Heart left ventricle (tissue), 16 donors: ENCODE results near the gene FNTB. TPM values are rescaled to one million over a fixed set of nuclear protein-coding genes. Genes with fewer than 3 reads are reported as not detected.

Source experiments
- ATAC-seq, 4 donors: fragments of 200-7000 bp; cut with Tn5 transposase; one replicate each; pipeline ENCODE4 v1.9.1; 2020 to 2022; ENCODE audit warnings: moderate library complexity in 4 of 4, mild to moderate bottlenecking in 3 of 4, moderate number of reproducible peaks in 1 of 4
- DNase-seq, 5 donors: peaks; one replicate each; pipeline ENCODE4 v3.0.0-alpha.2; 2020
- H3K27ac ChIP-seq, 12 donors: fragments of 200-600 bp; sonication (generic) in 4 of 12; one replicate each; pipeline versions ENCODE4 v1.5.0 to v1.8.0; 2016 to 2022; ENCODE audit warnings: mild to moderate bottlenecking in 2 of 12
- H3K27me3 ChIP-seq, 9 donors: fragments of 200-600 bp; sonication (generic) in 2 of 9; one replicate each; pipeline versions ENCODE4 v1.5.1 to v1.8.0; 2016 to 2022; ENCODE audit warnings: mild to moderate bottlenecking in 3 of 9
- H3K36me3 ChIP-seq, 9 donors: fragments of 200-600 bp; sonication (generic) in 2 of 9; one replicate each; pipeline versions ENCODE4 v1.5.0 to v1.8.0; 2018 to 2022; ENCODE audit warnings: mild to moderate bottlenecking in 2 of 9
- H3K4me1 ChIP-seq, 12 donors: fragments of 200-600 bp; sonication (generic) in 4 of 12; one replicate each; pipeline versions ENCODE4 v1.5.0 to v1.8.0; 2016 to 2022; ENCODE audit warnings: mild to moderate bottlenecking in 3 of 12
- H3K4me3 ChIP-seq, 12 donors: fragments of 200-600 bp; sonication (generic) in 4 of 12; one replicate each; pipeline versions ENCODE4 v1.5.0 to v1.8.0; 2017 to 2022; ENCODE audit warnings: mild to moderate bottlenecking in 9 of 12, moderate library complexity in 4 of 12
- H3K9me3 ChIP-seq, 12 donors: fragments of 200-600 bp; sonication (generic) in 4 of 12; one replicate each; pipeline versions ENCODE4 v1.5.0 to v1.8.0; 2016 to 2022; ENCODE audit warnings: mild to moderate bottlenecking in 1 of 12
- POLR2A ChIP-seq, 2 donors: fragments of 450-650 bp; IDR thresholded peaks; one replicate each; pipeline ENCODE4 v1.6.1; 2017; ENCODE audit warnings: antibody characterized with exemption in 2 of 2, mild to moderate bottlenecking in 2 of 2, moderate library complexity in 2 of 2
- WGBS, 4 donors: extraction: QIAGEN DNeasy Blood & Tissue Kit in 2 of 4; methylation state at CpG; one replicate each; pipeline versions ENCODE4 v1.1.5 to v1.1.7; 2013 to 2018; 5-methylcytosine and 5-hydroxymethylcytosine counted together
- intact Hi-C, 10 donors: fragments of 100-400 bp; cut with DNase I; formaldehyde crosslinking; loops; one replicate each; pipeline versions ENCODE4 v1.11.1 to v1.14.2; 2022
- polyA plus RNA-seq, 2 donors: library from polyadenylated mRNA; stranded (reverse); fragments of 200-250 nt; gene quantifications; one replicate each; pipeline ENCODE4 v1.2.3, GENCODE V29; 2013
- total RNA-seq, 9 donors: library from RNA; depleted of rRNA in 2 of 9; stranded (reverse); fragments of >200 nt in 2 of 9; fragmentation: NEBNext Ultra II Directional in 3 of 9; extraction: Animal tissue kit (Norgen Biotek cat#: 25700) in 3 of 9; gene quantifications; one replicate each; pipeline versions ENCODE4 v1.1.0 to v1.2.4, GENCODE V29; 2016 to 2023
- TF ChIP-seq, protein P1 (sequence below), 12 donors: fragments of 200-600 bp; sonication (generic) in 4 of 12; IDR thresholded peaks; one replicate each; pipeline versions ENCODE4 v1.5.0 to v1.8.0; 2018 to 2022; ENCODE audit warnings: antibody characterized with exemption in 12 of 12, mild to moderate bottlenecking in 5 of 12
- donor health status: ischemic (EF 13 %, LVEDD 7.1; RV severe dilation, severe dysfunction).
- donor health status: healthy with polysubstance abuse.
- donor health status: DM: no; HTN: yes; CAD: no.
- donor health status: DM: no; HTN: no; CAD: no.
- donor health status: ischemic (EF 25% LVEDD 6.9; RV normal size, moderate dysfunction).
- donor health status: ischemic (EF 25% LVEDD 5.7; RV mildly dilated, moderate dysfunction).
- donor health status: healthy.
- donor health status: DM: yes; HTN: yes; CAD: no.
- donor health status: ischemic (EF 35%, LVEDD 5.7; RV mildly dilated, moderate dysfunction).
- donor health status: nonischemic (EF 11% LVEDD 7.7; RV severe dilation, severe dysfunction).
- donor health status: DM: yes; HTN: yes; CAD: no.
- donor health status: PGD.
- donor health status: ischemic (EF 29% LVEDD 5.4; RV normal size, mild dysfunction).
- donor health status: nonischemic (EF 23%, LVEDD 6.1; RV moderate dilation, normal function).

Gene FNTB
- total and polyA plus RNA-seq, 11 donors, result 10.5 to 22.5 (median 16.7) TPM

DNA sequence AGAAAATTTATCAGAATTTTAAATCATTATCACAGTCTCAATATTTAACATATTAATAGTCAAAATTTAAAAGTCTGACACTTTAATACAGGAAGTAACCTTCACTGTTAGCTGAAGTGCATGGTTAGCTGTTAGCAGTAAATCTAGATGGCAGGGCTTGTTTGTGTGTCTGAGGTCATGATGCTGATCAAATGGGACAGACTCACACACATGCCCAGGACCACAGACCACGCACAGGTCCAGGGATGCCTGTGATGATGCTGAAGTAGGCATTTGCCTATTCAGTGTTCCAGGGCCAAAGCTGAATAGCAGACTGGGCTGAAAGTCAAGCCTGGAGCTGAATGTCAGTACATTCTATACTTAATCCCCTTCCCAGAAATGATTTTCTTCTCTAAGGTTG lies 20.5 kb downstream of the FNTB start:
- TF ChIP-seq POLR2A (IDR thresholded peaks at IDR 0.05), result no peak
- TF ChIP-seq, protein P1, sequence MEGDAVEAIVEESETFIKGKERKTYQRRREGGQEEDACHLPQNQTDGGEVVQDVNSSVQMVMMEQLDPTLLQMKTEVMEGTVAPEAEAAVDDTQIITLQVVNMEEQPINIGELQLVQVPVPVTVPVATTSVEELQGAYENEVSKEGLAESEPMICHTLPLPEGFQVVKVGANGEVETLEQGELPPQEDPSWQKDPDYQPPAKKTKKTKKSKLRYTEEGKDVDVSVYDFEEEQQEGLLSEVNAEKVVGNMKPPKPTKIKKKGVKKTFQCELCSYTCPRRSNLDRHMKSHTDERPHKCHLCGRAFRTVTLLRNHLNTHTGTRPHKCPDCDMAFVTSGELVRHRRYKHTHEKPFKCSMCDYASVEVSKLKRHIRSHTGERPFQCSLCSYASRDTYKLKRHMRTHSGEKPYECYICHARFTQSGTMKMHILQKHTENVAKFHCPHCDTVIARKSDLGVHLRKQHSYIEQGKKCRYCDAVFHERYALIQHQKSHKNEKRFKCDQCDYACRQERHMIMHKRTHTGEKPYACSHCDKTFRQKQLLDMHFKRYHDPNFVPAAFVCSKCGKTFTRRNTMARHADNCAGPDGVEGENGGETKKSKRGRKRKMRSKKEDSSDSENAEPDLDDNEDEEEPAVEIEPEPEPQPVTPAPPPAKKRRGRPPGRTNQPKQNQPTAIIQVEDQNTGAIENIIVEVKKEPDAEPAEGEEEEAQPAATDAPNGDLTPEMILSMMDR (IDR thresholded peaks at IDR 0.05), result no peak
- no peak overlapping the region for H3K27ac ChIP-seq
- H3K27me3 ChIP-seq, result no peaks in the 10 kb centered on the region
- H3K9me3 ChIP-seq, result no peaks in the 10 kb centered on the region
- ATAC-seq (no peak), DNase-seq (no peak)
- peaks cover 0 to 9% (median 0%) of the 10 kb centered on the region in 12 donors for H3K4me1 ChIP-seq
- WGBS, 4 donors, result 93 to 100% (median 98%) methylated on average over 1 of the region's 1 CpG
- peaks cover 0 to 45% (median 14%) of the 10 kb centered on the region in 9 donors for H3K36me3 ChIP-seq
- intact Hi-C loops, result no loop called here
- H3K4me3 ChIP-seq, result no peak overlapping the region

DNA sequence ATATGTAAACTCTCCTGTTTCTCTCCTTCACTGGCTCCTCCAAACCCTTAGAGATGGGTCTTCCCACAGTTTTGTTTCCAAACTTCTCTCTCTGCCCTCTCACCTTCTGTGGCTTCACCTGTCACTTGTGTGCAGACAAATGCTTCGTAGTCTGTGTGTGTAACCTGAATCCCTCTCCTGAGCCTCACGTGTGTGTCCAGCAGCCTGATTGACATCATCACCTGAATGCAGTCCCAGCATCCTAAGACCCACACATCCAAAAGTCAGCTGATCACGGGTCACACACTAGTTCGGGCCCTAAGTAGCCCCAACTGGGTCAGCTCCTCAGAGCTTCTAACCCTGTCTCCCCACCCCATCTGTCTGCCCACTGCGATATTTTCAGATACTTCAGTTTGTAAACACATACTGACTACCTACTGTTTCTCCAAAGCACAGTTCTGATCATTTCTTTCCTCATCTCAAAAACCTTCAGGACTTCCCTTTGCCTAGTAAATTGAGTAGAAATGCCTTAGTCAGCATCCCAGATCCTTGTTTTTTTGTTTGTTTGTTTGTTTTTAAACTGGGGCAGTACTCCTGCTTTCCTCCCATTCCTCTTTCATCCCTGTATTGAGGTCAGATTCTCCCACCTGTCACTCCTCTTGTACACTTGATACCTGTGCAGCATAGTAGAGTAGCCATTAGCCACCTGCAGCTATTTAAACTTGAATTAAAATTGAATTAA lies 23.7 kb downstream of the FNTB start:
- H3K9me3 ChIP-seq, result no peaks in the 10 kb centered on the region
- no peaks in the 10 kb centered on the region for H3K27me3 ChIP-seq
- WGBS, 4 donors, result 82 to 92% (median 89%) methylated on average over 5 of the region's 5 CpGs
- ATAC-seq (no peak), DNase-seq (no peak)
- no peak overlapping the region for H3K4me3 ChIP-seq
- H3K4me1 ChIP-seq, result no peaks in the 10 kb centered on the region
- no peak overlapping the region for H3K27ac ChIP-seq
- TF ChIP-seq, protein P1 (IDR thresholded peaks at IDR 0.05), result no peak
- TF ChIP-seq POLR2A (IDR thresholded peaks at IDR 0.05), result no peak
- intact Hi-C loops, result no loop called here
- H3K36me3 ChIP-seq, result peaks cover 0 to 64% (median 39%) of the 10 kb centered on the region in 9 donors

GRCh38 chr14:65011538-65011937 lies 24.8 kb downstream of the FNTB start:
- no peak overlapping the region for H3K27ac ChIP-seq
- ATAC-seq, result no peak
- no peaks in the 10 kb centered on the region for H3K9me3 ChIP-seq
- intact Hi-C loops, result no loop called here
- H3K4me3 ChIP-seq, result no peak overlapping the region
- no peaks in the 10 kb centered on the region for H3K4me1 ChIP-seq
- no peaks in the 10 kb centered on the region for H3K27me3 ChIP-seq
- H3K36me3 ChIP-seq, result peaks cover 0 to 66% (median 46%) of the 10 kb centered on the region in 9 donors
- TF ChIP-seq, protein P1 (IDR thresholded peaks at IDR 0.05), result no peak
- no peak for TF ChIP-seq POLR2A (IDR thresholded peaks at IDR 0.05)
- WGBS, 4 donors, result 86 to 91% (median 90%) methylated on average over 10 of the region's 10 CpGs
- no peak for DNase-seq

DNA sequence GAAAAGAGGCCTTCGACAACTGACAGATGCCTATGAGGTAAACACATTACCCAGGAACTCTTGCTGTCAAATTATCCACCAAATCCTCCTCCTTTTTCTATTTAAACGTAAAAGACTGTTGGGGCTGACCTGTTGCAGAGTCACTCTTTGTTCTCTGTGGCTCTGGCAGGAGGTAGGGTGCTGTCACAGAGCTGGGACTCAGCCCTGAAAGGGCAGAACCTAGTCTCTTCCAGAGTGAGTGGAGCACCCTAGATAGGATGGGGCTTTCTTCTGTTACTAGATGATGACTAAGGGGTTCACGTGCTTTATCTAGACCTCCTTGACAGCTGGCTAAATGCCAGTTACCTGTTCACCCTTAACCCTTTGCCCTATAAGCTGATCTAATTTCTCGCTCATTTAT lies 25.7 kb downstream of the FNTB start:
- TF ChIP-seq, protein P1 (IDR thresholded peaks at IDR 0.05), result no peak
- TF ChIP-seq POLR2A (IDR thresholded peaks at IDR 0.05), result no peak
- H3K4me1 ChIP-seq, result no peaks in the 10 kb centered on the region
- H3K9me3 ChIP-seq, result no peaks in the 10 kb centered on the region
- H3K36me3 ChIP-seq, result peaks cover 0 to 68% (median 46%) of the 10 kb centered on the region in 9 donors
- WGBS, 4 donors, result 68 to 81% (median 74%) methylated on average over 4 of the region's 4 CpGs
- H3K27ac ChIP-seq, result no peak overlapping the region
- intact Hi-C loops, result no loop called here
- H3K27me3 ChIP-seq, result no peaks in the 10 kb centered on the region
- DNase-seq (no peak), ATAC-seq (no peak)
- no peak overlapping the region for H3K4me3 ChIP-seq
